Sigmoid colon (tissue), 7 donors: ENCODE data around the gene RNF224. TPM values are rescaled to one million over a fixed set of nuclear protein-coding genes. Genes with fewer than 3 reads are reported as not detected.

ENCODE experiments used
- DNase-seq: peaks from one replicate; pipeline ENCODE4 v3.0.0-alpha.2; 2019
- H3K27ac ChIP-seq, 4 donors: fragments of 200-600 bp; sonication (generic); one replicate each; pipeline ENCODE4 v1.5.1; 2016 to 2019; ENCODE audit warnings: mild to moderate bottlenecking in 1 of 4
- H3K27me3 ChIP-seq, 3 donors: fragments of 200-600 bp; sonication (generic); one replicate each; pipeline ENCODE4 v1.5.1; 2019; ENCODE audit warnings: mild to moderate bottlenecking in 1 of 3
- H3K36me3 ChIP-seq, 4 donors: fragments of 200-600 bp; sonication (generic); one replicate each; pipeline ENCODE4 v1.5.1; 2016 to 2019
- H3K4me1 ChIP-seq, 4 donors: fragments of 200-600 bp; sonication (generic); one replicate each; pipeline ENCODE4 v1.5.1; 2017 to 2019
- H3K4me3 ChIP-seq, 4 donors: fragments of 200-600 bp; sonication (generic); one replicate each; pipeline ENCODE4 v1.5.1; 2017 to 2019; ENCODE audit warnings: mild to moderate bottlenecking in 2 of 4, moderate library complexity in 1 of 4
- H3K9me3 ChIP-seq, 4 donors: fragments of 200-600 bp in 3 of 4; sonication (generic) in 3 of 4; one replicate each; pipeline versions ENCODE4 v1.5.1 to v1.6.1; 2013 to 2019
- EP300 ChIP-seq, 4 donors: sonication (generic); formaldehyde crosslinking; IDR thresholded peaks; one replicate each; pipeline ENCODE4 v1.6.1; 2017; ENCODE audit warnings: antibody characterized with exemption in 4 of 4
- POLR2A ChIP-seq, 2 donors: fragments of 450-650 bp; IDR thresholded peaks; one replicate each; pipeline ENCODE4 v1.6.1; 2016; ENCODE audit warnings: antibody characterized with exemption in 2 of 2, mild to moderate bottlenecking in 2 of 2, moderate library complexity in 2 of 2
- POLR2AphosphoS5 ChIP-seq, 4 donors: sonication (generic); formaldehyde crosslinking; IDR thresholded peaks; one replicate each; pipeline ENCODE4 v1.6.1; 2017; ENCODE audit warnings: antibody characterized with exemption in 4 of 4
- WGBS, 2 donors: extraction: QIAGEN DNeasy Blood & Tissue Kit; methylation state at CpG; one replicate each; pipeline ENCODE4 v1.1.7; 2013; 5-methylcytosine and 5-hydroxymethylcytosine counted together
- intact Hi-C: fragments of 100-400 bp; cut with DNase I; formaldehyde crosslinking; loops from one replicate; pipeline ENCODE4 v1.15.1; 2023
- polyA plus RNA-seq, 3 donors: library from polyadenylated mRNA; stranded (reverse); fragments of 200-250 nt; gene quantifications; one replicate each; pipeline ENCODE4 v1.2.3, GENCODE V29; 2013
- total RNA-seq, 4 donors: library from RNA; depleted of rRNA; stranded (reverse); fragments of >200 nt; gene quantifications; one replicate each; pipeline ENCODE4 v1.1.0, GENCODE V29; 2016
- TF ChIP-seq, protein P1 (sequence below), 4 experiments: fragments of 450-650 bp in 3 of 4; fragments of 200-600 bp in 1 of 4; IDR thresholded peaks; one replicate each; pipeline ENCODE4 v1.5.1; 2016 to 2019; ENCODE audit warnings: antibody characterized with exemption in 4 of 4, mild to moderate bottlenecking in 3 of 4, moderate library complexity in 2 of 4
- donor health status: healthy with polysubstance abuse.
- donor health status: Bipolar disorder and iron deficiency.
- donor health status: healthy.

RNF224 gene
- total and polyA plus RNA-seq, 7 donors: 0.04 TPM; not detected in 6

DNA sequence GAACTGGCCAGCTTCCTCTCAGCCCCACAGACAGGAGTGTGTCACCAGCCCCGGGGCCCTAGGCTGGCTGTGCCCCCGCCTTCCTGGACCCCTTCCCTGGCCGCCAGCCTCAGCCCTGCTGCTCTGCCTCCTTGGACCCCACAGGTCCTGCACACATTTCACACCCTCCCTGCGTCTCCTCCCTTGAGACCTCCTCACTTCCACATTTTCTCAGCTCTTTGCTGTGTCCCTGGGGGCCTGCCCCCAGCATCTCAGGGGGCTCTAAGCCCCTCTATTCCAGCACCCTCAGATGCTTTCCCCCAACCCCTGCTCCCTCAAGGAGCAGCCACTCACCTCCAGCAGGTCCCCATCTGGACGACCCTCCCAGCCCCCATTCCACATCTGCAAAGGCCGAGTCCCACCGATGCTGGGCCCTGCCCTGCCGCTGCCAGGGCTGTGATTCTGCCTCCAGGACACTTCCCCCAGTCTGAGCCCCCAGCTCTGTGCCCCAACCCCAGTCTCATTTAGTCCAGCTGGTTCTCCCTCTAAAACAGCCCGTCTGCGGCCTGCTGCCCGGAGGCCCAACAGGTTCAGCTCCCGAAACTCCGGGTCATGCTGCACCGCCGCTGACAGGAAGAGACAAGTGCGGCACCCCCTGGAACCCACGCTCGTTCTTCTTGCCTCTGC, 7.6 kb downstream of the RNF224 start:
- peaks cover 23 to 52% (median 51%) of the 10 kb centered on the region in 3 donors for H3K27me3 ChIP-seq
- TF ChIP-seq POLR2A (IDR thresholded peaks at IDR 0.05): no peak
- TF ChIP-seq EP300 (IDR thresholded peaks at IDR 0.05): no peak
- TF ChIP-seq, protein P1, sequence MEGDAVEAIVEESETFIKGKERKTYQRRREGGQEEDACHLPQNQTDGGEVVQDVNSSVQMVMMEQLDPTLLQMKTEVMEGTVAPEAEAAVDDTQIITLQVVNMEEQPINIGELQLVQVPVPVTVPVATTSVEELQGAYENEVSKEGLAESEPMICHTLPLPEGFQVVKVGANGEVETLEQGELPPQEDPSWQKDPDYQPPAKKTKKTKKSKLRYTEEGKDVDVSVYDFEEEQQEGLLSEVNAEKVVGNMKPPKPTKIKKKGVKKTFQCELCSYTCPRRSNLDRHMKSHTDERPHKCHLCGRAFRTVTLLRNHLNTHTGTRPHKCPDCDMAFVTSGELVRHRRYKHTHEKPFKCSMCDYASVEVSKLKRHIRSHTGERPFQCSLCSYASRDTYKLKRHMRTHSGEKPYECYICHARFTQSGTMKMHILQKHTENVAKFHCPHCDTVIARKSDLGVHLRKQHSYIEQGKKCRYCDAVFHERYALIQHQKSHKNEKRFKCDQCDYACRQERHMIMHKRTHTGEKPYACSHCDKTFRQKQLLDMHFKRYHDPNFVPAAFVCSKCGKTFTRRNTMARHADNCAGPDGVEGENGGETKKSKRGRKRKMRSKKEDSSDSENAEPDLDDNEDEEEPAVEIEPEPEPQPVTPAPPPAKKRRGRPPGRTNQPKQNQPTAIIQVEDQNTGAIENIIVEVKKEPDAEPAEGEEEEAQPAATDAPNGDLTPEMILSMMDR (IDR thresholded peaks at IDR 0.05): no peak
- TF ChIP-seq POLR2AphosphoS5 (IDR thresholded peaks at IDR 0.05): no peak
- DNase-seq: no peak
- 72 to 73% methylated on average over 18 of the region's 18 CpGs for WGBS, 2 donors
- no peaks in the 10 kb centered on the region for H3K9me3 ChIP-seq
- H3K4me3 ChIP-seq: no peak overlapping the region
- peaks cover 0 to 41% (median 35%) of the 10 kb centered on the region in 4 donors for H3K4me1 ChIP-seq
- no peak overlapping the region for H3K27ac ChIP-seq
- intact Hi-C loops: loop anchor here (5.0 kb wide), 1 partner anchor 48 kb away; the partner anchor contains the start of genes ANAPC2 and SSNA1
- no peaks in the 10 kb centered on the region for H3K36me3 ChIP-seq

DNA sequence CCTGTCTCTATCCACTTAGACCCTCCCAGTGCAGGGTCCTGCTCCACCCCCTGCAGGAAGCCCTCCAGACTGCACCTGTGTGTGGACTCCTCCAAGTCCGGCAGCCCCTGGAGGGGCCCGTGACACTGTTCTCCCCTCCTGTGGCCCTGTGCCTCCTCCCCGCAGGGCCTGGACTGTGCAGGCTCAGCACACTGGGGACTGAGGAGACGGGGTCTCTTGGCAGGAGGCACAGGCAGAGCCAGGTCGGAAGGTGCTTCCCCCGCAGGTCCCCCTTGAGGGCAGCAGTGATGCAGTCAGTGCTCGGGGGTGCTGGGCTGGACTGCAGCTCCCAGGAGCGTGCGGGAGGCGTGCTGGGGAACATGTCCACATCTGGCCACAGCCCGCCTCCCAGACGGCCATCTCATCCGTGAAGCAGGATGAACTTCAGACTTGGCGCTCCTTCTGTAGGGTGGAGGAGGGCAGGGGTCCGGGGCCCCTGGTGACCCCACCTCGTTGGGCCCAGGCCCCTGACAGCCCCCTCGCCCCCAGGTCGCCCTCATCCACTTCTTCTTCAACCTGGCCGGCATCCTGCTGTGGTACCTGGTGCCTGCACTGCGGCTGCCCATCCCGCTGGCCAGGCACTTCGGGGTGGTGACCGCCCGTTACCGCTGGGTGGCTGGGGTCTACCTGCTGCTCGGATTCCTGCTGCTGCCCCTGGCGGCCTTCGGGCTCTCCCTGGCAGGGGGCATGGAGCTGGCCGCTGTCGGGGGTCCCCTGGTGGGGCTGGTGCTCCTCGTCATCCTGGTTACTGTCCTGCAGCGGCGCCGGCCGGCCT, 8.3 kb downstream of the RNF224 start:
- TF ChIP-seq POLR2AphosphoS5 (IDR thresholded peaks at IDR 0.05) (no peak), EP300 (IDR thresholded peaks at IDR 0.05) (no peak), POLR2A (IDR thresholded peaks at IDR 0.05) (no peak)
- TF ChIP-seq, protein P1 (IDR thresholded peaks at IDR 0.05): no peak
- Histone ChIP-seq H3K27me3 (peaks cover 16 to 44% (median 43%) of the 10 kb centered on the region in 3 donors), H3K9me3 (no peaks in the 10 kb centered on the region), H3K36me3 (no peaks in the 10 kb centered on the region), H3K27ac (no peak overlapping the region), H3K4me1 (peaks cover 0 to 45% (median 39%) of the 10 kb centered on the region in 4 donors), H3K4me3 (peak overlapping the region; percentile 18 to 34 (median 25))
- DNase-seq: no peak
- intact Hi-C loops: loop anchor here (5.0 kb wide), 1 partner anchor 48 kb away; the partner anchor contains the start of genes ANAPC2 and SSNA1
- WGBS, 2 donors: 74 to 75% methylated on average over 35 of the region's 35 CpGs

DNA sequence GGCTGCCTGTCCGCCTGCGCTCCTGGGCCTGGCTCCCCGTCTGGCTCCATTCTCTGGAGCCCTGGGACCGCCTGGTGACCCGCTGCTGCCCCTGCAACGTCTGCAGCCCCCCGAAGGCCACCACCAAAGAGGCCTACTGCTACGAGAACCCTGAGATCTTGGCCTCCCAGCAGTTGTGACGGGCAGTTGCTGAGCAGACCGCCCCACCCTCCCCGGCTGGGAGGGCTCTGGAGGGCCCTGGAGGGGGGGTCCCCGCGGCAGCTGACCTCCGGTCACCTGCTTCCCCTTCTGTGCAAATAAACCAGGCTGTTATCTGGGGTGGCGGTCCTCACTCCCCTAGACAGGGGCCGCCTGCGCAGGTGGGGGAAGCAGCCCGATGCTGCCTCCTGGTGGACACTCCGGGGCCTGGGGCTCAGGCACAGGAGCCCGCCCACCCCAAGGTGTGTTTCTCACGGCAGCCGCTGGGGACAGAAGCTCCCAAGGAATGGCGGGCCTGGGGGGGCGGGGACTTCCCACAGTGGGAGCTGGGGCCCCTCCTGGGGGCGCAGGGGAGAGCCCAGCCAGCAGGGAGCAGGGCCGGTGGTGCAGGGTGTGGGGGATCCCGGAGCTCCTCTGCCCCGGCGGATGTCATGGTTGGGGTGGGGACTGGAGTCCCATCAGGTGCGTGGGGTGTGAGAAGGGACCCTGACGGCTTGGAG, 9.1 kb downstream of the RNF224 start:
- TF ChIP-seq POLR2AphosphoS5 (IDR thresholded peaks at IDR 0.05): no peak
- TF ChIP-seq, protein P1 (IDR thresholded peaks at IDR 0.05): peak; percentile 98 to 100 (median 98)
- TF ChIP-seq EP300 (IDR thresholded peaks at IDR 0.05): no peak
- TF ChIP-seq POLR2A (IDR thresholded peaks at IDR 0.05): no peak
- H3K4me1 ChIP-seq: peaks cover 2 to 45% (median 39%) of the 10 kb centered on the region in 4 donors
- intact Hi-C loops: loop anchor here (5.0 kb wide), 1 partner anchor 49 kb away; the partner anchor contains the start of genes ANAPC2 and SSNA1
- peak overlapping the region; percentile 18 to 34 (median 25) for H3K4me3 ChIP-seq
- WGBS, 2 donors: 10 to 13% methylated on average over 31 of the region's 31 CpGs
- H3K9me3 ChIP-seq: no peaks in the 10 kb centered on the region
- no peaks in the 10 kb centered on the region for H3K36me3 ChIP-seq
- peaks cover 12 to 37% (median 36%) of the 10 kb centered on the region in 3 donors for H3K27me3 ChIP-seq
- DNase-seq: peak; percentile 93
- no peak overlapping the region for H3K27ac ChIP-seq

DNA sequence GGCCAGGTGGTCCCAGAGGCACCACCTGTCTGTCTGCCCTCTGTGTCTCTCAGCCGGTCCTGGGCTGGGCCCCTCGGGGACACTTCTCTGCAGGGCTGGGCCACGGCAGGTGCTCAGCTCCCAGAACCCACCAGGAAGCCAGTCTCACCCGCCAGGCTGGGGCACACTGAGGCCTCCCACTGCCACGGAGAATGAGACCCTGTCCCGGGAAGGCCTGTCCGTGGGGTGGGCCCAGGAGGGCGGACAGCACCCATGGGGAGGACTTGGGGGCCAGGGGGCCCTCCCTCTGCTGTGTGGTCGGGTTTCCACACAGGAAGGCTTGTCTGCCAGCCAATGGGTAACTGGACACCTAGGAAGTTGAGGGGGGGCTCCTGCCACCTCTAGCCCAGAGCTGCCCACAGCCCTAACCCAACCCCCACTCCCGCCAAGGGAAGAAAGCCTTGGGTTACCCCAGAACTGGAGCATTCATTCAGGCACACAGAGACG, 9.7 kb downstream of the RNF224 start:
- peaks cover 2 to 49% (median 41%) of the 10 kb centered on the region in 4 donors for H3K4me1 ChIP-seq
- no peak for DNase-seq
- H3K36me3 ChIP-seq: no peaks in the 10 kb centered on the region
- peaks cover 12 to 31% (median 30%) of the 10 kb centered on the region in 3 donors for H3K27me3 ChIP-seq
- H3K9me3 ChIP-seq: no peaks in the 10 kb centered on the region
- TF ChIP-seq POLR2AphosphoS5 (IDR thresholded peaks at IDR 0.05) (no peak), EP300 (IDR thresholded peaks at IDR 0.05) (no peak), POLR2A (IDR thresholded peaks at IDR 0.05) (no peak)
- TF ChIP-seq, protein P1 (IDR thresholded peaks at IDR 0.05): no peak
- H3K4me3 ChIP-seq: peak overlapping the region in 2 of 4 donors; percentile 23 to 34
- intact Hi-C loops: loop anchor here (5.0 kb wide), 1 partner anchor 50 kb away; the partner anchor contains the start of genes ANAPC2 and SSNA1
- WGBS, 2 donors: 23 to 35% methylated on average over 11 of the region's 11 CpGs
- no peak overlapping the region for H3K27ac ChIP-seq
